Keratinocyte (primary cell): ENCODE data around the gene C6orf62. TPM values are rescaled to one million over a fixed set of nuclear protein-coding genes. Genes with fewer than 3 reads are reported as not detected.

Experiments
- DNase-seq: peaks from one replicate; pipeline ENCODE4 v3.0.0-alpha.2; 2011; ENCODE audit warnings: low read depth, missing footprints, low spot score
- FAIRE-seq: peaks from 2 replicates; lab custom pipeline; 2011; peaks lifted over from hg19 to GRCh38; lab: Jason Lieb, UNC
- H2AFZ ChIP-seq: 2 replicates; pipeline ENCODE4 v1.6.0; 2012; ENCODE audit warnings: low read length, control low read depth, inconsistent platforms; ENCODE audit not compliant: control insufficient read depth
- H3K27ac ChIP-seq: 2 replicates; pipeline ENCODE4 v1.5.1; 2011; ENCODE audit warnings: low read length; ENCODE audit not compliant: control insufficient read depth, insufficient read depth
- H3K27me3 ChIP-seq: 3 replicates; pipeline ENCODE4 v1.6.0; 2011; ENCODE audit warnings: low read length; ENCODE audit not compliant: control insufficient read depth, insufficient read depth; ENCODE audit errors: extremely low read depth
- H3K36me3 ChIP-seq, 2 experiments: 2 replicates in 1 of 2; 3 replicates in 1 of 2; pipeline ENCODE4 v1.5.1; 2011; ENCODE audit warnings: low read length in 2 of 2, mild to moderate bottlenecking in 1 of 2; ENCODE audit not compliant: control insufficient read depth in 2 of 2, insufficient read depth in 2 of 2; ENCODE audit errors: extremely low read depth in 1 of 2
- H3K4me1 ChIP-seq: 3 replicates; pipeline ENCODE4 v1.5.1; 2011; ENCODE audit warnings: low read length; ENCODE audit not compliant: control insufficient read depth, insufficient read depth; ENCODE audit errors: extremely low read depth
- H3K4me2 ChIP-seq: 3 replicates; pipeline ENCODE4 v1.6.0; 2011; ENCODE audit warnings: low read depth, low read length; ENCODE audit not compliant: control insufficient read depth, insufficient read depth; ENCODE audit errors: extremely low read depth
- H3K4me3 ChIP-seq, 3 experiments: fragments of 200-600 bp in 1 of 3; sonication (generic) in 1 of 3; 2 replicates in 2 of 3; 3 replicates in 1 of 3; pipeline ENCODE4 v1.5.1; 2011 to 2016; ENCODE audit warnings: low read length in 3 of 3, mild to moderate bottlenecking in 3 of 3, control low read depth in 2 of 3, inconsistent platforms in 1 of 3, low read depth in 1 of 3, mixed read lengths in 1 of 3, mixed run types in 1 of 3, moderate library complexity in 1 of 3; ENCODE audit not compliant: control insufficient read depth in 2 of 3, insufficient read depth in 2 of 3; ENCODE audit errors: extremely low read depth in 1 of 3
- H3K79me2 ChIP-seq: 2 replicates; pipeline ENCODE4 v1.6.0; 2012; ENCODE audit warnings: low read length; ENCODE audit not compliant: control insufficient read depth, insufficient read depth
- H3K9ac ChIP-seq: 3 replicates; pipeline ENCODE4 v1.6.0; 2011; ENCODE audit warnings: low read length; ENCODE audit not compliant: control insufficient read depth, insufficient read depth; ENCODE audit errors: extremely low read depth
- H3K9me1 ChIP-seq: 3 replicates; pipeline ENCODE4 v1.6.0; 2011; ENCODE audit warnings: low read length; ENCODE audit not compliant: control insufficient read depth, insufficient read depth; ENCODE audit errors: extremely low read depth
- H3K9me3 ChIP-seq: 2 replicates; pipeline ENCODE4 v1.5.1; 2012; ENCODE audit warnings: low read depth, low read length; ENCODE audit not compliant: control insufficient read depth
- H4K20me1 ChIP-seq: 3 replicates; pipeline ENCODE4 v1.6.0; 2011; ENCODE audit warnings: low read length; ENCODE audit not compliant: control insufficient read depth, insufficient read depth; ENCODE audit errors: extremely low read depth
- CTCF ChIP-seq, 3 experiments: IDR thresholded peaks in 1 of 3; conservative IDR thresholded peaks in 1 of 3; optimal IDR thresholded peaks in 1 of 3; 2 replicates in 2 of 3; 3 replicates in 1 of 3; pipeline versions ENCODE3 to v1.5.1; 2011; ENCODE audit warnings: low read length in 3 of 3, mild to moderate bottlenecking in 3 of 3, moderate library complexity in 2 of 3, control low read depth in 1 of 3, inconsistent platforms in 1 of 3; ENCODE audit not compliant: insufficient read depth in 2 of 3; ENCODE audit errors: extremely low read depth in 1 of 3
- EZH2 ChIP-seq: IDR thresholded peaks from one replicate; pipeline ENCODE4 v1.6.1; 2012; ENCODE audit warnings: inconsistent platforms, mild to moderate bottlenecking, low read length, moderate library complexity
- dilution Hi-C: fragments of 300-500 bp; cut with MboI; formaldehyde crosslinking; loops from one replicate; pipeline ENCODE4 v1.7.0; 2020; ENCODE audit warnings: low sequenced_read_pairs; ENCODE audit not compliant: extremely low pct_ligation_motif_present
- polyA plus RNA-seq, 5 experiments: library from polyadenylated mRNA; depleted of rRNA in 3 of 5; stranded (reverse) in 3 of 5; stranded (forward) in 1 of 5; unstranded in 1 of 5; fragments of >200 nt; gene quantifications; 1 replicate in 1 of 5; 2 replicates in 3 of 5; 3 replicates in 1 of 5; pipeline versions ENCODE4 v1.2.1 to v1.2.3, GENCODE V29; 2011 to 2012; ENCODE audit warnings: missing spikeins in 2 of 5, low read depth in 1 of 5, low replicate concordance in 1 of 5

The C6orf62 gene
- polyA plus RNA-seq, 1 donor (not counting 4 experiments of a cell fraction or from before 2014, with no cell fraction given) = 77.3 TPM

- no peak for TF ChIP-seq EZH2
- TF ChIP-seq CTCF (optimal IDR thresholded peaks at IDR 0.05 in 1 of 3, IDR thresholded peaks at IDR 0.05 in 1 of 3, conservative IDR thresholded peaks at IDR 0.05 in 1 of 3; ENCODE audit: extremely low read depth in 1 of 3, insufficient read depth in 2 of 3, low read length in 3 of 3) = no peak
- Histone ChIP-seq H3K27me3 (no peaks in the 10 kb centered on the region), H3K9me1 (no peaks in the 10 kb centered on the region), H3K9me3 (no peaks in the 10 kb centered on the region), H3K36me3 (no peaks in the 10 kb centered on the region), H3K27ac (no peak overlapping the region), H3K4me1 (peaks cover 5% of the 10 kb centered on the region), H3K4me3 (no peak overlapping the region), H3K79me2 (no peaks in the 10 kb centered on the region), H3K9ac (no peak overlapping the region), H2AFZ (no peak overlapping the region), H3K4me2 (peak overlapping the region; percentile 35), H4K20me1 (no peaks in the 10 kb centered on the region)
- FAIRE-seq (no peak), DNase-seq (no peak)
- dilution Hi-C loops = no loop called here
These were observed 44.6 kb upstream of the C6orf62 start for GRCh38 chr6:24763578-24763977.

GRCh38 chr6:24761851-24762250 lies 42.9 kb upstream of the C6orf62 start:
- H3K9me3 ChIP-seq = no peaks in the 10 kb centered on the region
- TF ChIP-seq CTCF (optimal IDR thresholded peaks at IDR 0.05 in 1 of 3, IDR thresholded peaks at IDR 0.05 in 1 of 3, conservative IDR thresholded peaks at IDR 0.05 in 1 of 3; ENCODE audit: extremely low read depth in 1 of 3, insufficient read depth in 2 of 3, low read length in 3 of 3) (no peak), EZH2 (no peak)
- no peak overlapping the region for H3K27ac ChIP-seq
- no peak for DNase-seq
- no peak overlapping the region for H3K9ac ChIP-seq
- H2AFZ ChIP-seq = no peak overlapping the region
- H3K79me2 ChIP-seq = no peaks in the 10 kb centered on the region
- H3K9me1 ChIP-seq = no peaks in the 10 kb centered on the region
- no peak for FAIRE-seq
- H4K20me1 ChIP-seq = no peaks in the 10 kb centered on the region
- H3K4me3 ChIP-seq = no peak overlapping the region
- peaks cover 5% of the 10 kb centered on the region for H3K4me1 ChIP-seq
- dilution Hi-C loops = no loop called here
- H3K4me2 ChIP-seq = no peak overlapping the region
- H3K36me3 ChIP-seq = no peaks in the 10 kb centered on the region
- H3K27me3 ChIP-seq = no peaks in the 10 kb centered on the region
